Measurements from ENCODE around the gene MUC5B.
A peak's percentile ranks its signal among the peaks of the same experiment; 100 is the strongest.
"Not testable (repeated sequence)": the region's sequence is repeated elsewhere in the genome, so short reads cannot be mapped to it uniquely, and the experiment has no call there.

MUC5B gene

DNA sequence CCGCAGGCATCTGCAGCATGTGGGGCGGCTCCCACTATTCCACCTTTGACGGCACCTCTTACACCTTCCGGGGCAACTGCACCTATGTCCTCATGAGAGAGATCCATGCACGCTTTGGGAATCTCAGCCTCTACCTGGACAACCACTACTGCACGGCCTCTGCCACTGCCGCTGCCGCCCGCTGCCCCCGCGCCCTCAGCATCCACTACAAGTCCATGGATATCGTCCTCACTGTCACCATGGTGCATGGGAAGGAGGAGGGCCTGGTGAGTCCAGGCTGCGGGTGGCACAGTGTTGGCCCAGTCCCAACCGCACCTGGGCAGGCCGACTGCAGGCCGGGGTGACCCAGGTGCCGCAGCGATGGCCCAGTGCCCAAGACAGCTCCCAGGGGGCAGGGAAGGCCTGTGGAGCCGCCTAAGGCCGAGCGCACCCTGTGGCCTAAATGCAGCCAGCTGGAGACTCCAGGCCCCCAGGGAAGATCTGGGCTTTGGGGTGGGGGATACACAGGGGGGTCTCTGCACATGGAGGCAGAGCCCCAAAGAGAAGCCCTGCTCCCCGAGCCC is 31.3 kb downstream of the MUC5B start:
- intact Hi-C loops (cut with DNase I) = no loop called here
- no peak for DNase-seq

GRCh38 chr11:1254733-1255132 is 31.9 kb downstream of the MUC5B start:
- DNase-seq = no peak
- intact Hi-C loops (cut with DNase I) = no loop called here

DNA sequence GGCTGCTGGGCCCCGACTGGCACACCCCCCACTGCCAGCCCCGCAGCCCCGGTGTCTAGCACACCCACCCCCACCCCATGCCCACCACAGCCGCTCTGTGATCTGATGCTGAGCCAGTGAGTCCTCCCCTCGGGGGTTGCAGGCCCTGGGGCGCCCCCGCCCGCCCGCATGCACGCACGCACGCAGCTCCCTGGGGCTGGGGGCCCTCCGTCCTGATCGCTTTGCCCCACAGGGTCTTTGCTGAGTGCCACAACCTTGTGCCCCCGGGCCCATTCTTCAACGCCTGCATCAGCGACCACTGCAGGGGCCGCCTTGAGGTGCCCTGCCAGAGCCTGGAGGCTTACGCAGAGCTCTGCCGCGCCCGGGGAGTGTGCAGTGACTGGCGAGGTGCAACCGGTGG is 32.3 kb downstream of the MUC5B start:
- intact Hi-C loops (cut with DNase I) = no loop called here
- DNase-seq = no peak

GRCh38 chr11:1256257-1257045 is 33.6 kb downstream of the MUC5B start:
- DNase-seq = no peak

DNA sequence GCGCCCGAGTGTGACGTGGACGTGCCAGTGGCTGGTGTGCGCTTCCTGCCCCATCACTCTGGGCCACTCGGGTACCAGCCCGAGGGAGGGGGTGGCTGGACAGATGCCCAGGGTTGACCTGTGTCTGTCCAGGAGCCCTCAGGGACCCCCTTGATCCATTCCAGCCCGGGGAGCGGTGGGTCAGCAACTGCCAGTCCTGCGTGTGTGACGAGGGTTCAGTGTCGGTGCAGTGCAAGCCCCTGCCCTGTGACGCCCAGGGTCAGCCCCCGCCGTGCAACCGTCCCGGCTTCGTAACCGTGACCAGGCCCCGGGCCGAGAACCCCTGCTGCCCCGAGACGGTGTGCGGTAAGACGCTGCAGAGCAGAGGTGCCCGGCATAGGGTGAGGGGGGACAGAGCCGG is 34.5 kb downstream of the MUC5B start:
- intact Hi-C loops (cut with DNase I) = no loop called here
- no peak for DNase-seq

More at GRCh38 chr11:1256257-1257045, 33.6 kb downstream of the MUC5B start:
- intact Hi-C loops (cut with DNase I) = no loop called here

DNA sequence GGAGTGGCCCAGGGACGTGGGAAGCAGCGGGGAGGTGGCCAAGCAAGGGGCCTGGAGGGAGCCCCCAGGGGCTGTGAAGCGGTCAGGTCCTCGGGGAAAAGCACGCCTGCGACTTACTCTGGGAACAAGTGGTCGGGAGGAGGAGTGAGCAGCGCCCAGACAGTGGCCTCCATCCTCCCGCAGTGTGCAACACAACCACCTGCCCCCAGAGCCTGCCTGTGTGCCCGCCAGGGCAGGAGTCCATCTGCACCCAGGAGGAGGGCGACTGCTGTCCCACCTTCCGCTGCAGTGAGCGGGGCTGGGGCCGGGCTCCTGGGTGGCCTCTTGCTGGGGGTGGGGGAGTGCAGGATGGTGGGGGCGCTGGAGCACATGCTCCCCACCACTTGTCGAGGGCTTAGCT is 35.0 kb downstream of the MUC5B start:
- DNase-seq = no peak
- intact Hi-C loops (cut with DNase I) = no loop called here

DNA sequence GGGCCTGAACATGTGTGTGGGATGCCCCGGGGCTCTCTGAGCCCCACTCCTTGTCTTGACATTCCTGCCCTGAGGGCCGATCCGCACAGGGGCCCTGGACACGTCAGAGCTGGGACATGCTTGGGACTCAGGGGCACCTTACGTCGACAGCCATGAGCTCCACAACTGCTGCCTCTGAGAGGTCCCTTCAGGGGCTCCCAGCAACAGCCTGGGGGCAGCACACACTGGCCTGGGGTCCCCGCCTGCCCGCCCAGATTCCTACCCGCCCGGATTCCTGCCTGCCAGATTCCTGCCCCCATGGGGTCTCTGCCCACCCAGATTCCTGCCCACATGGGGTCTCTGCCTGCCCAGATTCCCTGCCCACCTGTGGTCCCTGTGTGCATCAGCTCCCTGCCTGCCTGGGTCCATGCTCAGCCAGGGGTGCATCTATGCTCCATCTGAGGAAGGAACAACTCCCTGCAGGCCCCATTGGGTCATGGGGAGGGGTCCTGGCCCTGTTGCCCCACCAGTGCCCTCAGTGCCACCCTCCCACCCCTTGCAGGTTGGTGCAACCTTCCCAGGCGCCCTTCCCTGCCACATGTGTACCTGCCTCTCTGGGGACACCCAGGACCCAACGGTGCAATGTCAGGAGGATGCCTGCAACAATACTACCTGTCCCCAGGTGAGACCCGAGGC is 35.7 kb downstream of the MUC5B start:
- DNase-seq = no peak

DNA sequence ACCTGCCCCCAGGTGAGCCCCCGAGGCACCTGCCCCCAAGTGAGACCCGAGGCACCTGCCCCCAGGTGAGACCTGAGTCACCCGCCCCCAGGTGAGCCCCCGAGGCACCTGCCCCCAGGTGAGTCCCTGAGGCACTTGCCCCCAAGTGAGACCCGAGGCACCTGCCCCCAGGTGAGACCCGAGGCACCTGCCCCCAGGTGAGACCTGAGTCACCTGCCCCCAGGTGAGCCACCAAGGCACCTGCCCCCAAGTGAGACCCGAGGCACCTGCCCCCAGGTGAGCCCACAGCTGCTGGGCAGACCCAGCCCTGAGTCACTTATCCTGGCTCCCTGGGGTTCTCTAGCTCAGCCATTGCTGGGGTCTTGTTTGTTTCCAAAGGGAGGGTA is 36.2 kb downstream of the MUC5B start:
- DNase-seq = no peak
- intact Hi-C loops (cut with DNase I) = no loop called here

More for the DNA sequence above, 35.7 kb downstream of the MUC5B start:
- intact Hi-C loops (cut with DNase I) = no loop called here

- no peak for DNase-seq
- intact Hi-C loops (cut with DNase I) = no loop called here
Observed at GRCh38 chr11:1259561-1259960, 36.7 kb downstream of the MUC5B start.

- intact Hi-C loops (cut with DNase I) = no loop called here
- DNase-seq = no peak
Observed at GRCh38 chr11:1260023-1260501, 37.2 kb downstream of the MUC5B start.

GRCh38 chr11:1260620-1261019 is 37.8 kb downstream of the MUC5B start:
- intact Hi-C loops (cut with DNase I) = no loop called here
- no peak for DNase-seq

DNA sequence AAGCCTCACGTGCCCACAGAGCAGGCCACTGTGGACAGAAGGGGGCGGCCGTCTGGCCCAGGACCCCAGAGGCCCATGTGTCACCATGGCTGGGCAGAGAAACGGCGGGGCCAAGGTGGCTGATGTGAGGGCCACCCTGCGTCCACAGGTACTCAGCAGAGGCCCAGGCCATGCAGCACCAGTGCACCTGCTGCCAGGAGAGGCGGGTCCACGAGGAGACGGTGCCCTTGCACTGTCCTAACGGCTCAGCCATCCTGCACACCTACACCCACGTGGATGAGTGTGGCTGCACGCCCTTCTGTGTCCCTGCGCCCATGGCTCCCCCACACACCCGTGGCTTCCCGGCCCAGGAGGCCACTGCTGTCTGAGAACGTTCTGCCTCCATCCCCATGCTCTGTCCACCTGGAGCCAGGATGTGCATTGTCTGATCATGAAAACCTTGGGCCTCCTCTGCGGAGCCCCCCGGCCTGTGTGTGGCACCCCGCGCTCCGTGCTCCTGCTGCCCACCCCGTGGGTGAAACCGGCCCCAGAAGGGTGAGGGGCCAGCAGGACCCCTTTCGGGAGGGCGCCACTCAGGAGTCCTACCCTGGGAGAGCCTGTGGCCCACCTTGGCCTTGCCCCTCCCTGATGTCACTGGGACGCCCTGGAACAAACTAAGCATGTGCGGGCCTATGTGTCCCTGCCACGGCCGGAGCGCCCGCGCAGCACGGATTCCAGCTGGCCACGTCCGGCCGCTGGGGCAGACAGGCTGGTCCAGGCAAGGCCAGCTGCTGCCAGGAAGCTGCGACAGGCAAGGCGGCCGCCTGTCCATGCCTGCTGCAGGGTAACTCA is 38.6 kb downstream of the MUC5B start:
- intact Hi-C loops (cut with DNase I) = no loop called here
- peak in 1 of 42 donors; percentile 6 for DNase-seq

- intact Hi-C loops (cut with DNase I) = no loop called here
- DNase-seq = peak; percentile 78 to 99 (median 96)
Observed at GRCh38 chr11:1262172-1263006, 39.5 kb downstream of the MUC5B start.

DNA sequence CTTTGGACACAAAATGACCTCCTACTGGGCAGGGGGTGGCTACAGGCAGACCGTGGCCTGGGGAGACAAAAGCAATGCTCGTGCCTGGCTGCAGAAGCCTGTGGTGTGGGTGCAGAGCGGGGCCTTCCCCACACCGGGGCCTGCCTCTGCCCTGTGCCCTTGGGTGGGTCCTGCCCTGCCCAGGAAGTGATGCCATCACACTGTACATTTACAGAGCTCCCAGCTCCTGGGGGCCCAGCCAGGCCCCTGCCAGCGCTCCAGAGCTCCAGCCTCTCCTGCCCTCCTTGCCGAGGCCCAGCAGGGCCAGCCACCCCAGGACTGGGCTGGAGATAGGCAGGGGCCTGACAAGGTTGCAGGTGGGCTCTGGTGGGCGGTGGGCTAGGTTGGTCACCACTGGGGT is 40.1 kb downstream of the MUC5B start:
- intact Hi-C loops (cut with DNase I) = no loop called here
- no peak for DNase-seq

DNA sequence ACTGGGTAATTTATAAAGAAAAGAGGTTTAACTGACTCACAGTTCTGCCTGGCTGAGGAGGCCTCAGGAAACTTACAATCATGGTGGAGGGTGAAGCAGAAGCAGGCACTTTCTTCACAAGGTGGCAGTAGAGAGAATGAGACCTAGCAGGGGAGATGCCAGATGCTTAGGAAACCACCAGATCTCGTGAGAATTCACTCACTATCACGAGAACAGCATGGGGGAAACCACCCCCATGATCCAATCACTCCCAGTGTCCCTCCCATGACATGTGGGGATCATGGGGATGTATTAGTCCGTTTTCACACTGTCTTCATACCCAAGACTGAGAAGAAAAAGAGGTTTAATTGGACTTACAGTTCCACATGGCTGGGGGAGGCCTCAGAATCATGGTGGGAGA is 41.6 kb downstream of the MUC5B start:
- intact Hi-C loops (cut with DNase I) = not testable (repeated sequence)

DNA sequence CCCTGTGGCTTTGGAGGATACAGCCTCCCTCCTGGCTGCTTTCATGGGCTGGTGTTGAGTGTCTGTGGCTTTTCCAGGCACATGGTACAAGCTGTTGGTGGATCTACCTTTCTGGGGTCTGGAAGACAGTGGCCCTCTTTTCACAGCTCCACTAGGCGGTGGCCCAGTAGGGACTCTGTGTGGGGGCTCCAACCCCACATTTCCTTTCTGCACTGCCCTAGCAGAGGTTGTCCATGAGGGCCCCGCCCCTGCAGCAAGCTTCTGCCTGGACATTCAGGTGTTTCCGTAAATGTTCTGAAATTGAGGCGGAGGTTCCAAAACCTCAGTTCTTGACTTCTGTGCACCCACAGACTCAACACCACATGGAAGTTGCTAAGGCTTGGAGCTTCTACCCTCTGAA is 42.6 kb downstream of the MUC5B start:
- DNase-seq; intact Hi-C loops (cut with DNase I): not testable (repeated sequence)

More for the DNA sequence above, 41.6 kb downstream of the MUC5B start:
- DNase-seq = peak in 26 of 42 donors; percentile 14 to 76 (median 48)

GRCh38 chr11:1266976-1267375 is 44.1 kb downstream of the MUC5B start:
- DNase-seq = not testable (repeated sequence)

DNA sequence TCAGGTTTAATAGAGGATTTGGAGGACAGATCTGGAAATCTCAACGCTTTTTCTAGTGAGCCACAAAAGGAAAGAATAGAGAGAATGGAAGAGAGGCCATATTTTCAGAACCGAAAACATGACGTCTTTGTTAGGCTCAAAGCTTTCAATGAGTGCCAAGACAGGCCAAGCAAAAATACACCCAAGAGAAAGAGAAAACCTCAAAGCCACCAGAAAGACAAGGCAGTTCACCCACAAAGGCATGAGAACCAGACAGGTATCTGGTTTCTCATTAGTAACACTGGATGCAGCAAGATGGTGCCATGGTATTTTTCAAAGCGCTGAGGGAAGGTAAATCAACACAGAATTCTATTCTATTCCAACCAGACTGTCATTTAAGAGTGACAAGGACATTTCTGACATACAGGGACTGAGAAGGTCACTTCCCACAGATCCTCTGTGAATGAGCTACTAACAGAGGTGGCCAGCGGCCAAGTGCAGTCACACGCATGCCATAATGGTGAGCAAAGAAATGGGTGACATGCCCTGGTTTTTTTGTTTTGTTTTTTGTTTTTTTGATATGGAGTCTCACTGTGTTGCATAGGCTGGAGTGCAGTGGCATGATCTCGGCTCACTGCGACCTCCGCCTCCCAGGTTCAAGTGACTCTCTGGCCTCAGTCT is 44.7 kb downstream of the MUC5B start:
- intact Hi-C loops (cut with DNase I) = no loop called here
- DNase-seq = peak in 12 of 42 donors; percentile 22 to 76 (median 48)

More at GRCh38 chr11:1266976-1267375, 44.1 kb downstream of the MUC5B start:
- intact Hi-C loops (cut with DNase I) = not testable (repeated sequence)
